ENCODE data around the gene LSM6. TPM values are rescaled to one million over a fixed set of nuclear protein-coding genes. Genes with fewer than 3 reads are reported as not detected.
A peak's percentile ranks its signal among the peaks of the same experiment; 100 is the strongest.

Gene LSM6
- 10 to 100 TPM; 62.5 to 64.4 (median 63.6) TPM for polyA plus RNA-seq (ENCODE audit: insufficient read length in 3 of 3)

- DNase-seq (ENCODE audit: low read depth in 3 of 3, low spot score in 2 of 3) = peak; percentile 54 to 75 (median 70)
Measured at GRCh38 chr4:146175541-146176453, at the start of gene LSM6. TSS of gene LSM6 (plus strand) at chr4:146175718. CDS start at chr4:146182922, 7,204 bp downstream.

DNA sequence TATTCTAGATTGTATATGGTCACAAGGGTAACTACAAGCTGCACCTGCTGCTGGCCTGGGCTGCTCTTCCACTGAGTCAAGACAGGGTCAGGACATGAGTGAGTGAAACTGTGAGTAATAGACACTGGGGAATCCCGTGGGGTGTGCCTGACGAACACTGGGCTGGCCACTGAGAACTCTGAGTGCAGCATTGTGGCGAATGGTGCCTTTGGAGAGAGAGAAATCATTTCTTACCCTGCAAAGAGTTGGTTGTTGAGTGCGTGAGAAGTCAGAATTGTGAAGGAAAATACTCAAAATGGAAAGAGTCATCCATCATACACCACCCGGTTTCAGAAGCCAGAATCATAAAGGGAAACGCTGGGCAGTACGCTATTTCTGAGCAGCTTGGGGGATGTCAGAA lies 43.1 kb upstream of the LSM6 start:
- DNase-seq (ENCODE audit: low read depth in 3 of 3, low spot score in 2 of 3) = no peak

DNA sequence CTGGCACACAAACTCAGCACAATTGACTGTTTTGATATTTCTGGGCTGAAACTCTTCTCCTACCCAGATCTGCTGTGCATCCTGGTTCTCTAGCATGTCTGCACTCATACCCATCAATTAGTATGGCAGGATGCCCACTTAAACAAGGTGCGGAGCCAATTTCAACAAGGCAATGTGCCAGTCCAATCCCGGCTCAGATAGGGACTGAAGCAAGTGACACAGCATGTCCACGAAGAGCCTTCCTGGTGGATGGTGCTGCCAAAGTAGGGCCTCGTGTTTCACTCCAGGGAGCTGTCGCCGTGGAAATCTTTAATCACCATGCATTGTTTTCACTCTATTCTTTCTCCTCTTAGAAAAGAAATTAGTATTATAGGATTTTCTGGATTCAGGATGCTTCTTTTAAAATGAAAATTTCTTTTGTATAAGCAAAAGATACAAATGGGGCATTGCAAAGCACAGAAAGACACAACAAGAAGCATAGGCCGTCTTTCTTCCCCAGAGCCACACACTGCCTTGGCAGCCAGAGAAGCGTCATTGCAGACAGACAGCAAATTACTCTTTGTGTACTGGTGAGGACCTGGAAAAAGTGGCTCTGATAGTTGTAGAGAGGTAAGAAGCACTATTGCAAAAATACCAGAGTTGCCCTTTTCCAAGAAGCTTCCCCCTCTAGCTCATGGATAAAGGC lies 40.6 kb upstream of the LSM6 start:
- DNase-seq (ENCODE audit: low read depth in 3 of 3, low spot score in 2 of 3) = no peak

- DNase-seq (ENCODE audit: low read depth in 3 of 3, low spot score in 2 of 3) = no peak
Measured at GRCh38 chr4:146135941-146136340, 39.6 kb upstream of the LSM6 start.

DNA sequence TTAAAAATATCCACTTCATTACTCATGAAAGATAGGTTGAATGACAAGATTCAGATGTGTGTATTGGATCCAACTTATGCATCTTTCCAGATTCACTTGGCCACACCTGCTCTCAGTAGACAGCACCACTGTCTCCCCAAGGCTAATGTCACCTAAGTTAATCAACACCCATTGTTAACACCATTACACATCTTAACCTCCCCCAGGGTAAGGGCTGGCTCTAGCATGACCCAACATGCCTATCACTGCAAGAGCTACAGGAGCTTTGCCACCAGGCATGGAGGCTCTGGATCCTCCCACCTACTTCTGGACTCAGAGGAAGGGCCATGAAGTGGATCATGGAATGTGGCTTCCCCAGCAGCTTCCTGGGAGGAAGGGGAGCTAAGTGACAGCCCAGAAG lies 32.8 kb upstream of the LSM6 start:
- DNase-seq (ENCODE audit: low read depth in 3 of 3, low spot score in 2 of 3) = no peak

- DNase-seq (ENCODE audit: low read depth in 3 of 3, low spot score in 2 of 3) = no peak
Measured at GRCh38 chr4:146143888-146144287, 31.6 kb upstream of the LSM6 start.

GRCh38 chr4:146146918-146147317 lies 28.6 kb upstream of the LSM6 start:
- DNase-seq (ENCODE audit: low read depth in 3 of 3, low spot score in 2 of 3) = no peak

DNA sequence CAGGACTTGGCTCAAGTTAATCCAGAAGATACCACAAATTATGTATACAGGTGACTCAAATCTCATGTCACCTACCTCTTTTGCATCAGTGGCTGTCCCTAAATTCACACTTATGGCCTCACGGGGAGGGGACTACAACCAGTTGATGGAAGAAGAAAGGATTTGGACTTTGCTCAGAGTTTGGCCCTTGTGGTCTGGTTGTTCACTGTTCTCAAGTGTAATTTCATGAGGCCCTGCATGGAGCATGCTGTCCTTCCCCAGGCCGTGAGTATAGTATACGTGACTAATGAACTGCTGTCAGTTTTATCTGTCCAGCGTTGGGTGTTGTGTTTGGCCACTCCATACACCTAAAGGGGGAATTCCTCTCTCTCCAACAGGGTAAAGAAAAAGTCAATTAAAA lies 27.5 kb upstream of the LSM6 start:
- no peak for DNase-seq (ENCODE audit: low read depth in 3 of 3, low spot score in 2 of 3)

- DNase-seq (ENCODE audit: low read depth in 3 of 3, low spot score in 2 of 3) = no peak
Measured at GRCh38 chr4:146154057-146154456, 21.5 kb upstream of the LSM6 start.

DNA sequence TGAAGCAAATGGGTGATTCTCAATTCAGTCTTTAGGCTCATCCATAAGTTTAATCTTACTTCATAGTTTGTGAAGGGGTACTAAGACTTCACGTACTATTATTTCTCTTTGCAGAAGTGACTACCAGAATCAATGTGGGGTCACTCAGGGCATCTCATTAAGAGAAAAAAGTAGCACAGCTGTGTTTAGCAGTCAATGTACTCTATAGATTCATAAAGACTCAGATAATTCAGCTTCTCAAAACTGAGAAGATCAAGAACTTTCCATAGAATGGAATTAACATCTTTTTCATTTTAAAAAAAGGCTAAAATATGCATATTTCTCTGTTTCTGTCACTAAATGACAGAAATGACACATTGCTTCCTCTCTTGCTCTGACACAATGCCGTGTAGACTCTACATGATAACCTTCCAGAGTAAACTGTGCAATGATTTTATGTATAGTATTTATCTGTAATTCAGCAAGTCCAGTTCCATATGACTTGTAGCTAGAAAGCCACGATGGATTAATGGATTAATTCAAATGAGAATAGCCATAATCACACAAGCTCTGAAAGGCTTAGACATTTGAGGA lies 20.3 kb upstream of the LSM6 start:
- DNase-seq (ENCODE audit: low read depth in 3 of 3, low spot score in 2 of 3) = no peak

- no peak for DNase-seq (ENCODE audit: low read depth in 3 of 3, low spot score in 2 of 3)
Measured at GRCh38 chr4:146158036-146158745, 17.3 kb upstream of the LSM6 start.

- no peak for DNase-seq (ENCODE audit: low read depth in 3 of 3, low spot score in 2 of 3)
Measured at GRCh38 chr4:146159384-146160058, 16.0 kb upstream of the LSM6 start.

- no peak for DNase-seq (ENCODE audit: low read depth in 3 of 3, low spot score in 2 of 3)
Measured at GRCh38 chr4:146161243-146161642, 14.3 kb upstream of the LSM6 start.

DNA sequence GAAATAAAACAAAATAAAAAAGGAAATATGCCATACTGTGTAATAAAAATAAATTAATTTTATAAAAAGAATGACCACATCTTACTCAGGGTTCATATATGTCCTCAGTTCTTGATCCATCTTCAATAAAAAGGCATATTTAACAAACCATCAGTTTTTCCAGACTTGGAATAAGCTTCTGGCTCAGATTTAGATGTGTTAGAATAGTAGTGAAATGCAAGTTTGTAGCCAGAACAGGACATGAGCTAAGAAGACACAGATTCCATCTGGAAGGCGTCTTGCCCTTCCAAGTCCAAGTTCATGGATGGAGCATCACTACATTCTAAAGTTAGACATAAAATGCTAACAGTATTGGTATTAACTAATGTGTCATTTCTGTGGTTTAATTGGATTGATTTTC lies 10.3 kb upstream of the LSM6 start:
- DNase-seq (ENCODE audit: low read depth in 3 of 3, low spot score in 2 of 3) = no peak

- no peak for DNase-seq (ENCODE audit: low read depth in 3 of 3, low spot score in 2 of 3)
Measured at GRCh38 chr4:146165840-146166239, 9.7 kb upstream of the LSM6 start.

DNA sequence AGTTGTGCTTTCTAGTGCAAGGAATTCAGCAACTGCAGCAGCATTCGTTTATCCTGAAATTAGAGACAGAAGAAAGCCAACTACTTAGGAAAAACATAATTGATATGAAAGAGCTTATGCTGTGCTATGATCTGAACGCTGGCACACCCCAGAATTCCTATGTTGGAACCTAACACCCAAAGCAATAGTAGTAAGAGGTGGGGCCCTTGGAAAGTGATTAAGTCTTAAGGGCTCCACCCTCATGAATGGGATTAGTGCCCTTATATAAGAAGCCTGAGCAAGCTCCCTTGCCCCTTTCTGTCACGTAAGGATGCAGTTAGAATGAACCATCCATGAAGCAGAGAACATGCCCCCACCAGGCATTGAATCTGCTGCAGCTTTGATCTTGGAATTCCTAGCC lies 5.4 kb upstream of the LSM6 start:
- DNase-seq (ENCODE audit: low read depth in 3 of 3, low spot score in 2 of 3) = no peak

- no peak for DNase-seq (ENCODE audit: low read depth in 3 of 3, low spot score in 2 of 3)
Measured at GRCh38 chr4:146176891-146177290, 1.4 kb downstream of the LSM6 start.

- DNase-seq (ENCODE audit: low read depth in 3 of 3, low spot score in 2 of 3) = no peak
Measured at GRCh38 chr4:146178126-146178525, 2.6 kb downstream of the LSM6 start.

- DNase-seq (ENCODE audit: low read depth in 3 of 3, low spot score in 2 of 3) = no peak
Measured at GRCh38 chr4:146179784-146180370, 4.4 kb downstream of the LSM6 start.

- DNase-seq (ENCODE audit: low read depth in 3 of 3, low spot score in 2 of 3) = no peak
Measured at GRCh38 chr4:146182443-146182842, 6.9 kb downstream of the LSM6 start.
